ENCODE data around the gene DEPDC5. TPM values are rescaled to one million over a fixed set of nuclear protein-coding genes. Genes with fewer than 3 reads are reported as not detected.
A peak's percentile ranks its signal among the peaks of the same experiment; 100 is the strongest.

Gene DEPDC5
- total and polyA plus RNA-seq, 10 of the 15 experiments (the other 5 are each of a cell fraction or from before 2014, with no cell fraction given): 3.0 to 38.9 (median 22.8) TPM

DNA sequence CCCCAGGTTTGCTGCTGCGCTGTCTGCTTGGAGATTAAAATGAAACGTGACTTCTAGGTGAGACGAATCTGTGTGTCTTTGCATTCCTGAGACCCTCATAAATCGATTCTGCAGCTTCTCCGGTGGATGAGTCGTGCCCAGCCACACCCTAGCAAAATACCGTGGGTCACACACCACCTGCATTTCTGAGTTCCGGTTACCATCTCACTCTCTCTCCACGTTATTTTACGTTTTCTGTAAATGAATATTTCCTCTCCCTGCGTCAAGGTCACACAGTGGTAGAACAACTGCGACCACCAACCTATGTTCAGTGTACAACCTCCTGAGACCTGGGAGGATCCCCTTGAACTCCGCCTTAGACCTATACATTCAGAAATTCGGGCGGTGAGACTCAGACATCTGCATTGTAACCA, 191.6 kb downstream of the DEPDC5 start:
- peaks cover 50% of the 10 kb centered on the region for H3K79me2 ChIP-seq (ENCODE audit: control insufficient read depth, insufficient read depth, low read length)
- ChIA-PET SMC1A (ENCODE audit: uncharacterized antibody, unreplicated experiment) (interaction anchor here (0.7 to 10.0 kb wide), 7 partner anchors 10 to 467 kb away, joined by 3 to 99 read pairs (median 4); partner anchors contain the start of genes PISD and RTCB), POLR2A (interaction anchor here (0.9 to 1.5 kb wide), 4 partner anchors 9 to 279 kb away, joined by 3 to 6 read pairs (median 3); no protein-coding TSS in a partner anchor), CTCF (interaction anchor here (0.7 to 7.1 kb wide), 13 partner anchors 10 to 288 kb away, joined by 3 to 140 read pairs (median 3); partner anchors contain the start of gene PISD), RAD21 (ENCODE audit: unreplicated experiment) (interaction anchor here (0.7 to 4.0 kb wide), 3 partner anchors 25 to 280 kb away, joined by 3 to 29 read pairs (median 5); no protein-coding TSS in a partner anchor)
- peak overlapping the region; percentile 75 for H3K4me2 ChIP-seq (ENCODE audit: control insufficient read depth, insufficient read depth)
- peak overlapping the region; percentile 91 for H3K9ac ChIP-seq (ENCODE audit: control insufficient read depth, insufficient read depth, low read length)
- H2AFZ ChIP-seq (ENCODE audit: control insufficient read depth, low read depth, low read length): peak overlapping the region; percentile 94
- peaks cover 0 to 6% of the 10 kb centered on the region in 2 experiments for H3K36me3 ChIP-seq (ENCODE audit: control insufficient read depth in 2 of 2, insufficient read depth in 2 of 2, low read length in 1 of 2)
- peaks cover 13% of the 10 kb centered on the region for H3K4me1 ChIP-seq (ENCODE audit: control insufficient read depth, insufficient read depth, low read length)
- 0 out of 2 replicates have a peak, but pooled peaks cover 3% of the 10 kb centered on the region for H4K20me1 ChIP-seq (ENCODE audit: control insufficient read depth, insufficient read depth)
- peak; percentile 8 for ATAC-seq
- H3K4me3 ChIP-seq: peak overlapping the region; percentile 100
- no TSS peak for BruUV-seq (replicated peaks)
- H3K27ac ChIP-seq (ENCODE audit: control insufficient read depth, insufficient read depth): peak overlapping the region; percentile 83
- no peaks in the 10 kb centered on the region for H3K27me3 ChIP-seq (replicated peaks in 1 of 2; ENCODE audit: control insufficient read depth in 2 of 2, insufficient read depth in 2 of 2, low read length in 1 of 2)
- peak; percentile 57 for FAIRE-seq
- intact Hi-C loops (cut with micrococcal nuclease; ENCODE audit: unreplicated experiment): loop anchor here (2.0 kb wide), 1 partner anchor 191 kb away; the partner anchor contains the start of gene DEPDC5
- WGBS (ENCODE audit: insufficient coverage, insufficient replicate concordance, low lambda C conversion rate, missing lambda C conversion rate): under 1% methylated on average over 15 of the region's 15 CpGs
- H3K9me3 ChIP-seq (replicated peaks; ENCODE audit: control insufficient read depth, insufficient read depth, low read length): no peaks in the 10 kb centered on the region
- DNase-seq (ENCODE audit: low read depth, low spot score): no peak
- in situ Hi-C loops (cut with MboI): loop anchor here (5.0 kb wide), 1 partner anchor 283 kb away; the partner anchor contains the start of gene PISD
- TF ChIP-seq TCF12 (IDR thresholded peaks at IDR 0.05; ENCODE audit: low read depth, low read length): no peak
- no peak for TF ChIP-seq ZNF24 (IDR thresholded peaks at IDR 0.05)
- TF ChIP-seq RBBP5 (conservative IDR thresholded peaks at IDR 0.05): no peak
- TF ChIP-seq MYC (IDR thresholded peaks at IDR 0.05; ENCODE audit: insufficient read depth, insufficient read length, insufficient replicate concordance, low read length, severe bottlenecking): no peak
- TF ChIP-seq MXI1 (IDR thresholded peaks at IDR 0.05; ENCODE audit: low read depth, low read length): 0 out of 2 replicates have a peak, but pooled peaks have one; percentile 29
- peak in 1 of 2 experiments; percentile 48; a peak in 2 of 4 replicates for TF ChIP-seq BHLHE40 (IDR thresholded peaks at IDR 0.05; ENCODE audit: borderline replicate concordance in 1 of 2, low read depth in 2 of 2, low read length in 1 of 2)
- TF ChIP-seq RELA (IDR thresholded peaks at IDR 0.05; ENCODE audit: borderline replicate concordance, partially characterized antibody): no peak
- TF ChIP-seq, protein P1, sequence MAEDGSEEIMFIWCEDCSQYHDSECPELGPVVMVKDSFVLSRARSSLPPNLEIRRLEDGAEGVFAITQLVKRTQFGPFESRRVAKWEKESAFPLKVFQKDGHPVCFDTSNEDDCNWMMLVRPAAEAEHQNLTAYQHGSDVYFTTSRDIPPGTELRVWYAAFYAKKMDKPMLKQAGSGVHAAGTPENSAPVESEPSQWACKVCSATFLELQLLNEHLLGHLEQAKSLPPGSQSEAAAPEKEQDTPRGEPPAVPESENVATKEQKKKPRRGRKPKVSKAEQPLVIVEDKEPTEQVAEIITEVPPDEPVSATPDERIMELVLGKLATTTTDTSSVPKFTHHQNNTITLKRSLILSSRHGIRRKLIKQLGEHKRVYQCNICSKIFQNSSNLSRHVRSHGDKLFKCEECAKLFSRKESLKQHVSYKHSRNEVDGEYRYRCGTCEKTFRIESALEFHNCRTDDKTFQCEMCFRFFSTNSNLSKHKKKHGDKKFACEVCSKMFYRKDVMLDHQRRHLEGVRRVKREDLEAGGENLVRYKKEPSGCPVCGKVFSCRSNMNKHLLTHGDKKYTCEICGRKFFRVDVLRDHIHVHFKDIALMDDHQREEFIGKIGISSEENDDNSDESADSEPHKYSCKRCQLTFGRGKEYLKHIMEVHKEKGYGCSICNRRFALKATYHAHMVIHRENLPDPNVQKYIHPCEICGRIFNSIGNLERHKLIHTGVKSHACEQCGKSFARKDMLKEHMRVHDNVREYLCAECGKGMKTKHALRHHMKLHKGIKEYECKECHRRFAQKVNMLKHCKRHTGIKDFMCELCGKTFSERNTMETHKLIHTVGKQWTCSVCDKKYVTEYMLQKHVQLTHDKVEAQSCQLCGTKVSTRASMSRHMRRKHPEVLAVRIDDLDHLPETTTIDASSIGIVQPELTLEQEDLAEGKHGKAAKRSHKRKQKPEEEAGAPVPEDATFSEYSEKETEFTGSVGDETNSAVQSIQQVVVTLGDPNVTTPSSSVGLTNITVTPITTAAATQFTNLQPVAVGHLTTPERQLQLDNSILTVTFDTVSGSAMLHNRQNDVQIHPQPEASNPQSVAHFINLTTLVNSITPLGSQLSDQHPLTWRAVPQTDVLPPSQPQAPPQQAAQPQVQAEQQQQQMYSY (CRISPR knock-in tag; IDR thresholded peaks at IDR 0.05): no peak
- TF ChIP-seq NRF1 (conservative IDR thresholded peaks at IDR 0.05; ENCODE audit: low read depth, low read length): no peak
- TF ChIP-seq, protein P2, sequence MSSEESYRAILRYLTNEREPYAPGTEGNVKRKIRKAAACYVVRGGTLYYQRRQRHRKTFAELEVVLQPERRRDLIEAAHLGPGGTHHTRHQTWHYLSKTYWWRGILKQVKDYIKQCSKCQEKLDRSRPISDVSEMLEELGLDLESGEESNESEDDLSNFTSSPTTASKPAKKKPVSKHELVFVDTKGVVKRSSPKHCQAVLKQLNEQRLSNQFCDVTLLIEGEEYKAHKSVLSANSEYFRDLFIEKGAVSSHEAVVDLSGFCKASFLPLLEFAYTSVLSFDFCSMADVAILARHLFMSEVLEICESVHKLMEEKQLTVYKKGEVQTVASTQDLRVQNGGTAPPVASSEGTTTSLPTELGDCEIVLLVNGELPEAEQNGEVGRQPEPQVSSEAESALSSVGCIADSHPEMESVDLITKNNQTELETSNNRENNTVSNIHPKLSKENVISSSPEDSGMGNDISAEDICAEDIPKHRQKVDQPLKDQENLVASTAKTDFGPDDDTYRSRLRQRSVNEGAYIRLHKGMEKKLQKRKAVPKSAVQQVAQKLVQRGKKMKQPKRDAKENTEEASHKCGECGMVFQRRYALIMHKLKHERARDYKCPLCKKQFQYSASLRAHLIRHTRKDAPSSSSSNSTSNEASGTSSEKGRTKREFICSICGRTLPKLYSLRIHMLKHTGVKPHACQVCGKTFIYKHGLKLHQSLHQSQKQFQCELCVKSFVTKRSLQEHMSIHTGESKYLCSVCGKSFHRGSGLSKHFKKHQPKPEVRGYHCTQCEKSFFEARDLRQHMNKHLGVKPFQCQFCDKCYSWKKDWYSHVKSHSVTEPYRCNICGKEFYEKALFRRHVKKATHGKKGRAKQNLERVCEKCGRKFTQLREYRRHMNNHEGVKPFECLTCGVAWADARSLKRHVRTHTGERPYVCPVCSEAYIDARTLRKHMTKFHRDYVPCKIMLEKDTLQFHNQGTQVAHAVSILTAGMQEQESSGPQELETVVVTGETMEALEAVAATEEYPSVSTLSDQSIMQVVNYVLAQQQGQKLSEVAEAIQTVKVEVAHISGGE (CRISPR knock-in tag; IDR thresholded peaks at IDR 0.05): no peak
- TF ChIP-seq, protein P3, sequence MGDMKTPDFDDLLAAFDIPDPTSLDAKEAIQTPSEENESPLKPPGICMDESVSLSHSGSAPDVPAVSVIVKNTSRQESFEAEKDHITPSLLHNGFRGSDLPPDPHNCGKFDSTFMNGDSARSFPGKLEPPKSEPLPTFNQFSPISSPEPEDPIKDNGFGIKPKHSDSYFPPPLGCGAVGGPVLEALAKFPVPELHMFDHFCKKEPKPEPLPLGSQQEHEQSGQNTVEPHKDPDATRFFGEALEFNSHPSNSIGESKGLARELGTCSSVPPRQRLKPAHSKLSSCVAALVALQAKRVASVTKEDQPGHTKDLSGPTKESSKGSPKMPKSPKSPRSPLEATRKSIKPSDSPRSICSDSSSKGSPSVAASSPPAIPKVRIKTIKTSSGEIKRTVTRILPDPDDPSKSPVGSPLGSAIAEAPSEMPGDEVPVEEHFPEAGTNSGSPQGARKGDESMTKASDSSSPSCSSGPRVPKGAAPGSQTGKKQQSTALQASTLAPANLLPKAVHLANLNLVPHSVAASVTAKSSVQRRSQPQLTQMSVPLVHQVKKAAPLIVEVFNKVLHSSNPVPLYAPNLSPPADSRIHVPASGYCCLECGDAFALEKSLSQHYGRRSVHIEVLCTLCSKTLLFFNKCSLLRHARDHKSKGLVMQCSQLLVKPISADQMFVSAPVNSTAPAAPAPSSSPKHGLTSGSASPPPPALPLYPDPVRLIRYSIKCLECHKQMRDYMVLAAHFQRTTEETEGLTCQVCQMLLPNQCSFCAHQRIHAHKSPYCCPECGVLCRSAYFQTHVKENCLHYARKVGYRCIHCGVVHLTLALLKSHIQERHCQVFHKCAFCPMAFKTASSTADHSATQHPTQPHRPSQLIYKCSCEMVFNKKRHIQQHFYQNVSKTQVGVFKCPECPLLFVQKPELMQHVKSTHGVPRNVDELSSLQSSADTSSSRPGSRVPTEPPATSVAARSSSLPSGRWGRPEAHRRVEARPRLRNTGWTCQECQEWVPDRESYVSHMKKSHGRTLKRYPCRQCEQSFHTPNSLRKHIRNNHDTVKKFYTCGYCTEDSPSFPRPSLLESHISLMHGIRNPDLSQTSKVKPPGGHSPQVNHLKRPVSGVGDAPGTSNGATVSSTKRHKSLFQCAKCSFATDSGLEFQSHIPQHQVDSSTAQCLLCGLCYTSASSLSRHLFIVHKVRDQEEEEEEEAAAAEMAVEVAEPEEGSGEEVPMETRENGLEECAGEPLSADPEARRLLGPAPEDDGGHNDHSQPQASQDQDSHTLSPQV (IDR thresholded peaks at IDR 0.05): no peak
